ENCODE results near the gene PRND.
"Not testable (repeated sequence)": the region's sequence is repeated elsewhere in the genome, so short reads cannot be mapped to it uniquely, and the experiment has no call there.

PRND gene

GRCh38 chr20:4721719-4722118, at the start of gene PRND:
Gene PRND, plus strand, starts transcription at chr20:4721909. Its CDS starts 2,643 bp downstream, at chr20:4724552.
- no peak for DNase-seq (ENCODE audit: low read depth)

GRCh38 chr20:4672948-4673347, 48.8 kb upstream of the PRND start:
- DNase-seq (ENCODE audit: low read depth), result no peak

GRCh38 chr20:4673371-4674001, 48.2 kb upstream of the PRND start:
- DNase-seq (ENCODE audit: low read depth), result no peak

GRCh38 chr20:4674672-4675071, 47.0 kb upstream of the PRND start:
- no peak for DNase-seq (ENCODE audit: low read depth)

- no peak for DNase-seq (ENCODE audit: low read depth)
Measured at GRCh38 chr20:4677846-4678245, 43.9 kb upstream of the PRND start.

GRCh38 chr20:4681401-4681800, 40.3 kb upstream of the PRND start:
- no peak for DNase-seq (ENCODE audit: low read depth)

- no peak for DNase-seq (ENCODE audit: low read depth)
Measured at GRCh38 chr20:4681991-4682401, 39.7 kb upstream of the PRND start.

- DNase-seq (ENCODE audit: low read depth), result no peak
Measured at GRCh38 chr20:4682682-4683081, 39.0 kb upstream of the PRND start.

- DNase-seq (ENCODE audit: low read depth), result no peak
Measured at GRCh38 chr20:4683261-4683660, 38.4 kb upstream of the PRND start.

- no peak for DNase-seq (ENCODE audit: low read depth)
Measured at GRCh38 chr20:4684837-4685413, 36.8 kb upstream of the PRND start.

GRCh38 chr20:4685923-4686221, 35.8 kb upstream of the PRND start:
- DNase-seq (ENCODE audit: low read depth), result no peak

- DNase-seq (ENCODE audit: low read depth), result no peak
Measured at GRCh38 chr20:4688305-4688704, 33.4 kb upstream of the PRND start.

- DNase-seq (ENCODE audit: low read depth), result no peak
Measured at GRCh38 chr20:4689220-4689619, 32.5 kb upstream of the PRND start.

- no peak for DNase-seq (ENCODE audit: low read depth)
Measured at GRCh38 chr20:4691753-4692152, 30.0 kb upstream of the PRND start.

- DNase-seq (ENCODE audit: low read depth), result no peak
Measured at GRCh38 chr20:4694076-4694475, 27.6 kb upstream of the PRND start.

- DNase-seq (ENCODE audit: low read depth), result no peak
Measured at GRCh38 chr20:4697189-4697830, 24.4 kb upstream of the PRND start.

- no peak for DNase-seq (ENCODE audit: low read depth)
Measured at GRCh38 chr20:4697831-4698221, 23.9 kb upstream of the PRND start.

GRCh38 chr20:4699216-4699615, 22.5 kb upstream of the PRND start:
- DNase-seq (ENCODE audit: low read depth), result no peak

GRCh38 chr20:4699957-4700356, 21.8 kb upstream of the PRND start:
- no peak for DNase-seq (ENCODE audit: low read depth)

- DNase-seq (ENCODE audit: low read depth), result no peak
Measured at GRCh38 chr20:4702562-4703280, 19.0 kb upstream of the PRND start.

GRCh38 chr20:4703281-4703676, 18.4 kb upstream of the PRND start:
- DNase-seq (ENCODE audit: low read depth), result no peak

- DNase-seq (ENCODE audit: low read depth), result not testable (repeated sequence)
Measured at GRCh38 chr20:4706941-4707340, 14.8 kb upstream of the PRND start.

- no peak for DNase-seq (ENCODE audit: low read depth)
Measured at GRCh38 chr20:4708036-4708435, 13.7 kb upstream of the PRND start.
